Occipital lobe (tissue), 2 donors: ENCODE data around the gene RTP5. TPM values are rescaled to one million over a fixed set of nuclear protein-coding genes. Genes with fewer than 3 reads are reported as not detected.
"Not testable (repeated sequence)": the region's sequence is repeated elsewhere in the genome, so short reads cannot be mapped to it uniquely, and the experiment has no call there.

ENCODE experiments used
- DNase-seq: peaks from one replicate; lab custom pipeline; 2025; lab: John Stamatoyannopoulos, UW
- total RNA-seq: library from RNA; depleted of rRNA; stranded (reverse); fragments of >200 nt; gene quantifications from one replicate; pipeline ENCODE4 v1.2.3, GENCODE V29; 2014

The RTP5 gene
- total RNA-seq, 1 donor from 2014 or later = 2.5 TPM

DNA sequence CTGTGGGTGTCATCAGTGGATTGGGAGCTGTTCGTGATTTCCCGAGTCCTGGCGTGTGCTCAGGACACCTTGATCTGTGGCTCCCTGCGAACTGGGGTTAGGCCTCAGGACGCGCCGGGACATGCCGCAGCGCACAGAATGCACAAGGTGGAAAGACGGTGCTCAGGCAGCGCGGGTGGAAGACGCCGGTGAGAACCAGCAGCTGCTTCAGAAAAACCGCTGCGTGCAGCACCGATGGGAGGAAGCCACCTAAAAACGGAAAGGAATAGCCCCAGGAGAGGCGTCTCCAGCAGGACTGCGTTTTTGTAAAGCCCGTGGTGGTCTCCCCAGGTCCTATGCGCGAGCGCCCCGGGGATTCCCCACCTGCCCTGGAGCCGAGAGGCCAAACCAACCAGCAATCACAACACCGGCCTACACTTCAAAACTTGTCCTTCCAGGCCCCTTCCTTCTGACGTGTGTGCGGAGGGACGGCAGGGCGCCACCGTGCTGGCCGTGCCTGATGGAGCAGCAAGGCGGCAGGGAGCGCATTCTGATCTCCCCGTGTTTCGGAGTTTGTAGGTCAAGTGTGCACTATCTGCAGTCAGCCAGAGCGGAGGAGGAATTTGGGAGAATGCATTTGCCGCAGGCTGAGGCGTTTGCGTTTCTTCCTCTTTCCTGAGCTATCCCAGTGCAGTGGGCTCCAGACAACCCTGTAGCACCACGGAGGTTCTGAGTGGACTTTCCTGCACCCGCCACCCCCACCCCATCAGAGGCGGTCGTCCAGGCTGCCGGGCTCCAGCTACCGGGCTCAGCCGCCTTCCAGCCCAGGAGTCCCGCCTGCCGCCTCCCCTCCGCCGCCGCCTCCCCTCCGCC, 32.2 kb downstream of the RTP5 start:
- no peak for DNase-seq

DNA sequence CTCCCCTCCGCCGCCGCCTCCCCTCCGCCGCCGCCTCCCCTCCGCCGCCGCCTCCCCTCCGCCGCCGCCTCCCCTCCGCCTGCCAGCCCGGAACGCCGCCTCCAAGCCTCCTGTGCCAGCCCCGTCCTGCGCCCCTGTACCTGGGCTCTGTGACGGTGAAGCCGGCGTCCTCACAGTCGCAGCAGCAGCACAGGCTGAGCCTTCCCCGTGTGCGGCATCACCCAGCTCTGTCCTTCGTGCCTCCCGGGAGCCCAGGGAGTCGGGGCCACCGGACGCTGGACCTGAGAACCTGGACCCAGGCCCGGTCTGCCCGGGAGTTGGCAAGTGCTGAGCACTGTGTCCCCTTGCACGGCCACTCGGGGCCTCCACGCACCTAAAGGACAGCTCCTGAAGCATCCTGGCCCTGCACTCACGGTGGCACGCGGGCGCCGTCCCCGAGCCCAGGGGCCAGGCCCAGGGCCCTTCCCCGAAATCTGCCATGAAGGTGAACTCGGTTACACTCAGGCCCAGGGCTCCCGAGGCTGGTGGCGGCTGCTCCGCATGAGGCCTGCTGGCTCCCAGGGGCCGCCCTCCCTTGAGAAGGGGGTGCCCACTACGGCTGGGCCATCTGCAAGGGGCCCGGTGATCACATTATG, 32.9 kb downstream of the RTP5 start:
- DNase-seq = no peak

DNA sequence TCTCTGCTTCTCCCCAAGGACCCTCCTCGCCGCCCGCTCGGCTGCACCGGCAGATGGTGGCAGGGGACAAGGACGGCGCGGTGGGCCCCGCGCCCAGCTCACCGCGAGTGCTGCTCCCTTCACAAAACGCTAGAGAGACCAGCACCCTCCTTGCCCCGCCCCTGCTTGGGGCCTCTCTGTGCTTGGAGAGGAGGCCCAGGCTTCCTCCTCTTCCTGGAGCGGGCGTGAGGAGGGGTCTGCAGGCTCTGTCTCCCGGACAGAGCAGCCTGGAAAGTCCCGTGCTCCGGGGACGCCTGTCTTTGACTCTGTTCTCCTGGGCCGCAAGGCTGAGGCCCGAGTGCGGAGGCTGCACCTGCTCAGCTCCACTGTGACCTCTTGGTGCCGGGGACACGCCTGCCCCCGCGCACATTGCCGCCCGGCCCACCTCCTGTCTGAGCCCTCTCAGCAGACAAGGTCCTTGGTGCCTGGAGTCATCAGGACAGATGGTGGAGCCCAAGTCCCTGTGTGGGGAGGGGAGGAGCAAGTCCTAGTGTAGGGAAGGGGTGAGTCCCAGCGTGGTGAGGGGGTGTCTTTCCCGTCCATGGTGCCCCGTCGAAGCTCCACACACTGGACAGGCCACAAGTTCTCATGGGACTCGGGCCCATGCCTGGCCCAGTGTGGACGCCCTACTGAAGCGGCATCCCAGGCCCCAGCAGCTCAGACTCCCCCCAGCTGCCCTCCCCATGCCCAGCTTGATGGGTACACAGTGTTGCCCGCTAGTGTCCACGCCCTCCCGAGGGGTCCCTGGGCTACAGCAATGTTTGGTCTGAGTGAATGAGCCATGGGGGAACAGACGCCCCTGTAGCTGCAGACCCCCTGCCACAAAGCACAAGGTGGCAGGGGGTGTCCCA, 33.8 kb downstream of the RTP5 start:
- DNase-seq = no peak

DNA sequence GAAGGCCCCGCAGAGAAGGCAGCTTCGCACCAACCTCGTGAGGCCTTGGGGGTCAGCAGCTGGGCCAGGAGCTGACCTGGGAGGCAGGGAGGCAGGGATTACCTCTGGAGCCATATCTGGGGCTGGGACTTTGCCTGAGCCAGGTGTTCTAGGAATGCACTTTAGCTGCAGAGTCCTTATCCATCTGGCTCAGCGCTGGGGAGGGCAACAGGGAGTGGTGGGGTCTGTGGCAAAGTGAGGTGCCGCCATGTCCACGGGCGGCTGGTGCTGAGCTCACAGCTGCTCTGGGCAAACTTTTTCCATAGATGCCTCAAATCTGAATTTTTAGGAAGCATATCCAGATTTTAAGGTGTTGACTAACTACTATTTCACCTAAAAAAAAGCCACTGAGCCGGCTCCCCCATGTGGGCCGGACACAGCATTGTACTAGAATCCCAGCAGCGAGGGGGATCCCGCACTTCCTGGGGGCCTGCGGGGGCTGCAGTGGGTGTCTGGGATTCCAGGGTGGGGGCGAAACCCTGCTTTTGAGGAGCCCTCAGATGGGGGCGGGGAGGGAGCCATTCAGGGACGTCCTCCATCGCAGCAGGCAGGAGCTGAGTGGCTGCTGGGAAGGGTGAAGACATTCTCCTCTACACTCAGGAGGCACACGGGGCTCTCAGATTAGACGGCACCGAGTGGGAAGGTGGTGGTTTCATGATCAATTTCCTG, 34.6 kb downstream of the RTP5 start:
- no peak for DNase-seq

DNA sequence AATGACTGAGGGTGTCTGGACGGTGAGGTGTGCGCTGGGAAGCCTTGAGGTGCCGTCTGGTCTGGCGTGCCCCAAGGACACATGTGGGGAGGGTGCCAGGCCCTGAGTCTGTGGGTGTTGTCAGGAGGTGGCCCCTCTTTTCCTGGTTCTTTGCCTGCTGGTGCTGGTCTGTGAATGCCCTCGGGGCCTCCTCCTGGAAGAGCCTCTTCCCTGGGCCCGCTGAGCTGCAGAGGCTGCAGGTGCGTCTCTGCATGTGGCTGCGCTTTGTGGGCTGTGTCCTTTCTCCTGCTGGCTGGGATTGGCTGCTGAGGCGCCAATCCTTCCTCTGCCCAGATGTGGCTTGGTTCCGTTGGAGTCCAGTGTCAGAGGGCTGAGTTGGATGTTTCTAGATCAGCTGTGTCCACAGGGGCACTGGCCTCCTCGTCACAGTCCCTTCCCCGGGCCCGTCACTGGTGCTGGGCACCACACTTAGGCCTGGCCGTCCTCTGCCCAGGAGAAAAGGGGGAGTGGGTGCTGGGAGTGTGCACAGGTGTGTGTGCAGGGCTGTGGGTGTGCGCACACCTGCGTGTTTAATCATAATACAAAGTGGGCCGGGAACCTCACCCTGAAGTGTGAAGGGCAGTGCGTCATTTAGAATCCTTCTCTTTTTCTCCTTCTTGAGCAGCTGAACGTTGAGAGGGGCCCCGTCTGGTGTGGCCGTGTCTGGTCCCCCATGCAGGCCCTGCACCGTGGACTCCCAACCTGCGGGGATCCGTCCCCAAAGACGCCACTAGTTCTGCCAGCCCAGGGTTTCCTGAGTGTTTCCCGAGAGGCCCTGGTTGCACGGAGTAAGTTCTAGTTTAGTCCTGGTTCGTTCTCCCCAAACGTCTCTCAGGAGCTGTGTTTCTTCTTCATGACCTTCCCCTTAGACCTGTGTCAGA, 35.5 kb downstream of the RTP5 start:
- DNase-seq = no peak

DNA sequence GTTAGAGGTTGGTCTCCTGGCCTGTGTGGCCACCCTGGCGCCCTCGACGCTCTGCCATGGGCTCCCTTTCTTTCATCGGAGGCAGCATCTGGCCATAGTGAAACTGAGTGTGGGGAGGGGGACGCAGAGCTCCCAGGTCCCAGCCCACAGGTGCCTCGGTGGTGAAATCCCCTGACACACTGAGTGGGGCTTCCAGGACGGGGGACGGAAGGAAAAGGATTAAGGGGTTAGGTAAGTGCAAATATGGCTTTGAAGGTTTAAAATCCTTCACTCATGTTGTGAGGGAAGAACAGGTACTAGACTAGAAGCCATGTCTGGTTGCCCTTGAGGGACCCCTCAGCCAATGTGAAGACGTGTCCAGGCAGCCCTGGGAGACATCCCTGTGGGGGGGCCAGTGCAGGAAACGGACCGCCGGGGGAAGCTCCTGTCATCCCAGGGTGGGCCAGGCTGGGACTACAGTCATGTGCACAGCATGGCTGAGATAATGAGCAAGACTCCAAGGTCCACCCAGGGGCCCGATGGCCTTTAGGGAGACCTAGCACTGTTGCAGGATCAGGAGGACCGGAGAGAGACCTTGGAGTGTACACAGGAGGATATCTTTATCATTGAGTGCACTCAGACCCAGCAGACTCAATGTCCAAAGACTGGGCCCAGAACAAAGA, 36.3 kb downstream of the RTP5 start:
- no peak for DNase-seq

DNA sequence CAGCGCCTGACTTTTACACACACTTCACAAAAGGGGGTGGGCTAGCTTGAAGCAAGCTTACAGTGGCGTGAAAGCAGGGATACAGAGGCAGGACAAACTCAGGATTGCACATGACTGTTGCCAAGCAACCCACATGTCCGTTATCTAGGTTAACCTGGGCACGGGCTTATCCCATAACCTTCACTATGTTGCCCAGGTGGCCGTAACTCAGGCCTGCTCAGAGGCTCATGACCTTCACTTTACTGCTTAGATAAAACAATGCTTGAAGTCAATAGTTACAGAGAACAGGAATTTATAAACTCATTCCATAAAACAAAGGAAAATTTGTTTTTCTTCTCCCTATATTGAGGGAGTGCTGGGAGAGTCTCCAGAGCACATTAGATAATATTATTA, 36.8 kb downstream of the RTP5 start:
- not testable (repeated sequence) for DNase-seq

DNA sequence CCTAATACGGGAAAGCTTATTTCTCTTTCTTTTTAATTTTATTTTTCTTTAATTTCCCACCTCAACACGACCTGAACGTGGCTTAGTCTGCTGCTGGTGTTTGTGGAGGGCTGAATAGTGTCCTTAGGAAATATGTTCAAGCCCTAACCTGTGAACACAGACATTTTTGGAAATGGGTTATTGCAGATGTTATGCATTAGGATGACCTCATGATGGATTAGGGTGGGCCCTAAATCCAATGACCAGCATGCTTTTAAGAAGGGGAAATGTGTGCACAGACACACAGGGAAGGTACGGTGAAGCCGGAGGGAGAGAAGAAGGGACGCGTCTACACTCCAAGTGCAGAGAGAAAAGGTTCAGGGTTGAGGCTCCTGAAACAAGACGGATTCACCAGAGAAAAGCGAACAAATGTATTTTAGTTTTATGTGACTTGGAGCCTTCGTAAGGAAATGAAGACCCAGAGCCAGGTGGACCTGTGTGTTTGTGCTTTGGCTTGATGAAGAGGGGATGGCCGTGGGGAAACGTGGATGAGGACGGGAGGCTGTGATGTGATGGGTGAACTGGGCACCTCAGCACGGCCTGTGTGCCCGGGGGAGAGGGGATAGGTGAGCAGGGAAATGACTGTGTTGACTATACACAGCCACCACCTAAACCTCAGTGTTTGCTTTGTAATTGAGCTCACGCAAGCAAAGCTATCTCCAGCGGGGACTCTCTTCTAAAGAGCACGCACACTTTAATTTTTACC, 37.5 kb downstream of the RTP5 start:
- no peak for DNase-seq

DNA sequence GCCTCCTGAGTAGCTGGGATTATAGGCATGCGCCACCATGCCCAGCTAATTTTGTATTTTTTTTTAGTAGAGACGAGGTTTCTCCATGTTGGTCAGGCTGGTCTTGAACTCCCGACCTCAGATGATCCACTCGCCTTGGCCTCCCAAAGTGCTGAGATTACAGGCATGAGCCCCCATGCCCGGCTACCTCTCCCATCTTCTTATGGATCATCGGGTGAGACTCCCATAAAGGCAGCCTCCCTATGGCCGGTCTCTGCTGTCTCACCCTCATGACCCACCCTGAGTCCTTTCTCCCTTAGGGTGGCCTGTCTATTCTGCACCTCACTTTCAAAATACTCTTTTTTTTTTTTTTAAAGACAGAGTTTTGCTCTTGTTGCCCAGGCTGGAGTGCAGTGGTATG, 38.3 kb downstream of the RTP5 start:
- not testable (repeated sequence) for DNase-seq

DNA sequence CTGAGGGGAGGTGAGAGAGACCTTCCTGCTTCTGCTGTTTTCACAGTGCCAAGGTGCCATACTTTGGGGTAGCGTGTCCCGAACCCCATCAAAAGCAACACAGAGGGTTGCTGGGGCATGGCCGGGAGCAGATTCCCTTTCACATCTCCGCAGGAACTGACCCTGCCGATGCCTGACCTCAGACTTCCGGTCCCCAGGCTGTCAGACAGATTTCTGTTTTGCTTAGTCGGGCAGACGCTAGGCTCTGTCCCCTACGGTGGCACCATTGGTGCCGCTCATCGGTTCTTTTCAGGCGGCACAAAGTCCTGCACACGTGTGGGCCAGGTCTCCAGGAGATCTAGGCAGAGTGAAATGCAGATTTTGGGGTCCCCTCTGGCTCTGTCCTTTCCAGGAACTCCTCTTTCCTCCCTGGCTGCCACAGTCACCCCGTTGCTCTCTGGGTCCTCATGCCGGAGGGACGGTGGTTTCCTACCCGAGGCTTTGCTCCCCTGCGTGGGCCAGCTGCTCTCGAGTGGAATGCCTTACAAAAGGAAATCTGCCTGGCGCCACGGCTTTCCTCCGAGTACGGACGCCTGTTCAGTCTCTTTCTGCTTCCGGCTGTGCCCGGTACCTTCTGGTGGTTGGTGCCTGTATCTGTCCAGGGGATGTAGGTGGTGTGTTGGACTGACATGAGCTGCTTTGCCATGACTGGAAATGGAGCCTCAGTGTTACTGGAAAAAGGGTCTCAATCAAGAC, 39.3 kb downstream of the RTP5 start:
- DNase-seq = no peak

DNA sequence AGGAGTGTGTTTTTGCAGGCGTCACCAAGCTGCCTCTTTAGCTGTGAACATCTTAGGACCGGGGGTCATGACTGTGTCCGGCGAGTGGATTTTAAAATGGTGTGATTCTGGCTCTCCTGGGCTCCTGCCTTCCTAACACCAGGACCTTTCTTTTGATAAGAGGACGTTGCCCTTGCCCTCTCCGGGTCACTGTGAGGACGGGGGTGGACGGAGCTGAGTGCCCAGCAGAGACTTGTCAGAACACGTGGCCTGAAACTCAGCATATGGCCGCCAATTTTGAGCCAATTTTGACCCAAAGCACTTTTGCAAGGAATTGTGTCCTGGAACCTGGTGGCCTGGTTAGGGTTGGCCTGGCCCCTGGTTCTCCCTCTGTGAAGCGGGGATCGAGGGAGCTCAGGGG, 40.2 kb downstream of the RTP5 start:
- no peak for DNase-seq

DNA sequence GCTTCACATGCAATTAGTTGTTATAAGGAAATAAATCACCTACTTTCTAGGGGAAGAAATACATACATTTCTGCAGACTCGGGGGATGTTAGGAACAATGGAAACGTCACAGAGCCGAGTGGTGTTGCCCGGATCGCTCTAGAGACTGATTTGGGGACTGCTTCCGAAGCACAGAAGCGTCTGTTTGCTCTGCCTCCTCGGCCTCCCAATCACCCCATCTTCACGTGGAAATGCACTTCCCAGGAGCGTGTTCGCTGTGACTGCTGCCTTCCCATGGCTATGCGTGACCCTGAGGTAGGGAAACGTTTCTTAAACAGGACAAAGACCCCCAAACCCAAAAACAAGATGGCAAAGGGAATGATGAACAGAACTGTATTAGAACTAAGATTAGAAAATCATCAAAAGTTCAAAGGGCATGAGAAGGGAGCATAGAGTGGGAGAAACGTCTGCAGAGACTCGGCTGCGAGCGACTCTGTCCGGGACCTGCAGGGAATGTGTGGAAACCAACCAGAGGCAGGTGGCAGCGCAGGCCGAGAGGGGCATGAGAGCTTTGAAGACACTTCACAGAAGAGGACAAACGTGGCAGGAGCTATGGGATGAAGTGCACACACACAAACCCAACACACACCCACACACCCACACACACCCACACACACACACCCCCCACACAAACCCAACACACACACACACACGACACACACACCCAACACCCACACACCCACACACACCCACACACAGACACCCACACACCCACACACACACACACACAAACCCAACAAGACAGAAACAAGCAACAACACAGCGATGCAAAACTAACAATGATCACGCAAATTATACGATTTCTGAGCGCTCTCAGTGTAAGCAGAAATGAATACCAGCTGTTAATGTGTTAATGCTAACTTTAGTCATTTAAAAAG, 41.3 kb downstream of the RTP5 start:
- no peak for DNase-seq

DNA sequence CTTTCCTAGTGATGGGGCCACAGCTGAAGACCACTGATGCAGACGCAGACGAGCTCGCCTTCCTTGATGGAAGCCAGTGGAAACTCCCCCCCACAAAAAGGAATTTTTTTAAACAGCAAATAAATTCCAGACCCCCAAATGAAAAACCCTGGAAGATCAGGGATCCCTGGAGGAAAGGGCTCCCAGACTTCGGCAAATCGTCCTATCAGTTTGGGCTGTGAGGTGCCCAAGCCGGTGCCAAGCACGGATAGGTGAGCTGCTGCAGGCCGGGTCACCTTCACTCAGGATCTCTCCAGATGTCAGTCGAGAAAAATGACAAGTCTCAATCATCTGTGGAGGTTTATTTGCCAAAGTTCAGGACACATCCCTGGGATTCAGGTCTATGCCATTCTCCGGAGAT, 42.0 kb downstream of the RTP5 start:
- DNase-seq = no peak

DNA sequence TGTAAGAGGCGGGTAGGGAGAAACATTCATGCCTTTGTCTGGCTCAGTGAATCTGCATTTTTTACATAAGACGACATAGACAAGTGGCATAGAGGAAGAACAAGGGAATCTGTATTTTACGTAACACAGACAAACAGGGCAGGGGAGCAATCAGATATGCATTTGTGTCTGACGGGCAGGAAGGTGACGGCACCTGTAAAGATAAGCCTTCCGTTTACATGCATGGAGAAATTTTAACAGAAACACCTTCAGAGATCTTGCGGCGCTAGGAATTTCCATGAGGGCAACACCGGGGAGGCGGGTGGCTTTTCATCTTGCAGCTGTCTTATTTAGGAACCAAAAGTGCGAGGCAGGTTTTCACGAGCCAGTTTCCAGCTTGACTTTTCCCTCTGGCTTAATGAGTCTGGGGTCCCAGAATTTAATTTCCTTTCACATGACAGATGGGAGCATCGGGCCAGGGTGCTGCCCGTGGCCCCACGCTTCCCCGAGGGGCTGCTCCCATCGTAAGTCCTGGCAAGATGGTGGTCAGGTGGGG, 42.6 kb downstream of the RTP5 start:
- DNase-seq = no peak

DNA sequence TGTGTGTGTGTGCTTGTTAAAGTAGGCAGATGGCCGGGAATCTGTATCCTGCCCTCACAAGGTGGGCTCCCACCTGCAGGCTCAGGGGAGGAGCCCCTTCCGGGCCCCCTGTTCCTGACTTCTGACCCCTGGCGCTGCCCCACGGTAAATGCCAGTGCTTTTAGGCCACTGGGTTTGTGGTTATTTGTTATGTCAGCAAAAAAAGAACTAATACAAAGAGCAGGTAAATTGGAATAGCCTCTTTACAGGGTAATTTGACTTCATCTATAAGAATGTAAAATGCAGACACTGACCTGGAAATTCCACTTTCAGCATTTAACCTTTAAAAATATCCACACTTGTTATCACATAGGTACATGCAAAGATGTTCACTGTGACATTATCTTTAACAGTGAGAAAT, 44.2 kb downstream of the RTP5 start:
- DNase-seq = no peak

DNA sequence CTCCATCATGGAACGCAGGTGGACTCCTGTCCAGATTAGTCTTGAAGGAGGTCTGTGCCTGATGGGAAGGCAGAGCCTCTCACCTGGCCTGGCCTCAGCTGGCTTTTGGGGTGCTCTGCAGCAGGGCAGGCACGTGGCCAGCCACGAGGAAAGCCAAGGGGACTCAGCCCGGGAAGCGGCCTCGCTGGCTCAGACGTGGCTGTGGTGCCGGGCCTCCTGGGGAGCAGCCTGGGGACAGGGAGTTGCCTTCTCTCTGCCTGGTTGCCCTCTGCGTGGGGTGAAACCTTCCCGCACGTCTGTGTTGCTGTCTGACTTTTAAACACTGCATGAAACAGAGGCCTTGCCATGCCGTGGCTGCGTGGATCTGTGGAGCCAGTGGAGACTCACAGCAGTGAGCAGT, 45.0 kb downstream of the RTP5 start:
- DNase-seq = no peak

DNA sequence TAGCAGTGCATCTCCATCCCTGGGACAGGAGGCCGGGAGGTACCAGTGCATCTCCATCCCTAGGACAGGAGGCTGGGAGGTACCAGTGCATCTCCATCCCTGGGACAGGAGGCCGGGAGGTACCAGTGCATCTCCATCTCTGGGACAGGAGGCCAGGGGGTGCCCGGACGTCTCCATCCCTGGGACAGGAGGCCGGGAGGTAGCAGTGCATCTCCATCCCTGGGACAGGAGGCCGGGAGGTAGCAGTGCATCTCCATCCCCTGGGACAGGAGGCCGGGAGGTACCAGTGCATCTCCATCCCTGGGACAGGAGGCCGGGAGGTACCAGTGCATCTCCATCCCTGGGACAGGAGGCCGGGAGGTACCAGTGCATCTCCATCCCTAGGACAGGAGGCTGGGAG, 52.1 kb downstream of the RTP5 start:
- not testable (repeated sequence) for DNase-seq
